ENCODE measurements around the gene POU2F3.
A peak's percentile ranks its signal among the peaks of the same experiment; 100 is the strongest.

The POU2F3 gene

DNA sequence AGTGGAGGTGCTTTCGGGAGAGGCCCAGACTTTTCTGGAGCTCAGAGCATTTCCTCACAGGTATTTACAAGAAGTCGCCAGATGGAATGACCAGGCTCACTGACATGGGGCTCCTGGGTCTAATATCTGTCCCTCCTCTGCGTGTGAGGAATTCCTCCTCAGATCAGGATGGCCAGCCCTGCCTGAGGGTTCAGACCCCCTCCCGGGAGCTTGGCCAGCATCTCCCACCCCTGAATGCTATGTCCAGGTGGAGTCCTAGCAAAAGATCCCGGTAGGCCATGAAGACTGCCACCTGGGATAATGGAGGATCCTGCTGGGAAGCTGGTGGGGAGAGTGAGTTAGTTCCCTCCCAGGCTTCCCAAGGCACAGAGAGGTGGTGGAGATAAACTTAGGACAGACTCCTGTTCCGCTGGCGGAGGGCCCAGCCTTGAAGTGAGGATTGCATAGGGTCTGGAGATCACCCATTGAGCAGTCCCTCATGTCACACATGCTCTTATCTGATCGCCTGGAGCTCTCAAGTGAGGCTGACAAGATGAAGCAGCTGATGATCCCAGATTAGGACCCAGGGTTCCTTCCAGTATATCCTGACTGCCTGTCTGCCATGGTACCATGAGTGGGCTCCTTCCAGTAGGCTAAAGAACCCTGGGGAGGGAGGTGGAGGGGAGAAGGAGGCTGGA lies 23.4 kb upstream of the POU2F3 start:
- peak in 1 of 2 experiments; percentile 7 for DNase-seq
- TF ChIP-seq POLR2A (IDR thresholded peaks at IDR 0.05; ENCODE audit: low read length) = no peak

DNA sequence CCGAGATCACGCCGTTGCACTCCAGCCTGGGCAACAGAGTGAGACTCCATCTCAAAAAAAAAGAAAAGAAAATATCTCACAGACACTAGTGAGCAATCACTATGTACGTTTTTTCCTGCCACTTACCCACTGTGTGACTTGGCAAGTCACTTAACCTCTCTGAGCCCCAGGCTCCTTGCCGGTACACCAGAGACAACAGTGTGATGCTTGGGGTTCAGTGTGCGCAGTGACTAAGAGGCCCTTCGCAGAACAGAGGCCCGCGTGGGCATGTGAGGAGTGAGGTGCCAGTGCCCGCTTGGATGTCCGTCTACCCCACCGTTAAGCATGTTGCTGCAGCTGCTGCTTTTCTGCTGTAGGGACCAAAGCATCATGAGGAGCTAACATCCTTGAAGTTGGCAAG lies 22.4 kb upstream of the POU2F3 start:
- TF ChIP-seq POLR2A (IDR thresholded peaks at IDR 0.05; ENCODE audit: low read length) (no peak), GATA1 (IDR thresholded peaks at IDR 0.05; ENCODE audit: low read depth, low read length) (no peak)
- DNase-seq = no peak

DNA sequence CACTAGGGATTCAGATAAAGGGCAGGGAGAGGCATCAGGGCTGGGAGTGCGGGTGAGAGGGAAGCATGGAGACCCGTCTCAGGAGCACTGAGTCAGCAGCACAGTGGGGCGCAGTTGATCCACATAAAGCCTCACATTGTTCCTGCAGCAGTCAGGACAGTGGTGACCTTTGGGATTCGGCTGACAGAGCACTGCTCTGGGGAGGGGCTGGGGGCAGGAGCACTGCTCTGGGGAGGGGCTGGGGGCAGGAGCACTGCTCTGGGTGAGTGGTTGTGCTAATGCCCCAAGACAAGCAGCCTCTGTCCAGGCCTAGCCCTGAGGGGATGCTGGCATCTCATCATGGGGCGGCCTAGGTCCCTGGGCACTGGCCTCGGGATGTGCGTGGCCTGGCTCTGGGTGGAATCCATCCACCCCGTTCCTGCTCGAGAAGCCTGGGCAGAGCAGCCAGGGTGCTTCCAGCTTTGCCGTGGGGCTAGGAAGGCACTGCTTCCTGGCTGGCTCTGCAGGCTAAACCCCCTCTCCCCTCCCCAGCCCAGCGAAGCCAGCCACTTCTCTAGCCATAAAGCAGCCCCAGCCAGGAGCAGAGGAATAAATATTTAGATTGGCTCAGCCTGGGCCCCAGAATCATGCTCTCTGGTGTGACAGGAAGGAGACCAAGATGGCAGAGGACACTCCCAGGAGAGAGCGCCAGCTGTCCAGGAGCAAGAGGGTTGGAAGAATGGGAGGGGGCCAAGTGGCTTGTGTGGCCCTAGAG lies 21.8 kb upstream of the POU2F3 start:
- no peak for TF ChIP-seq POLR2A (IDR thresholded peaks at IDR 0.05; ENCODE audit: low read length)
- no peak for TF ChIP-seq GATA1 (IDR thresholded peaks at IDR 0.05; ENCODE audit: low read depth, low read length)
- DNase-seq = no peak

DNA sequence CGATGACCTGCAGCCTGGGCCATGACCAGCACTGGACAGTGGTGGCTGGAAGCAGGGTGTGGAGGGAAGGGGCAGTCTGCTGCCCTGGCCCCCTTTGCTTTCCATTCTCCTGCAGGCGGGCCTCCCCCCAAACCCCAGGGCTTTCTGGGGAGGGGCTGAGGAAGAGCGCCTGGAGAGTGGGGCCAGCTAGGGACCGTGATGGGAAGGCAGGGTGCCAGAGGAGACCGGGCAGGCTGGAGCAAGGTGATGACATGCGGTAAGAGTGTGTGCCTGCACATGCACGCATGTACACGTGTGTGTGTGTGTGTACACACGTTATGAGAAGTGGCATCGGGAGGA lies 21.3 kb upstream of the POU2F3 start:
- TF ChIP-seq POLR2A (IDR thresholded peaks at IDR 0.05; ENCODE audit: low read length) (no peak), GATA1 (IDR thresholded peaks at IDR 0.05; ENCODE audit: low read depth, low read length) (no peak)
- DNase-seq = no peak

DNA sequence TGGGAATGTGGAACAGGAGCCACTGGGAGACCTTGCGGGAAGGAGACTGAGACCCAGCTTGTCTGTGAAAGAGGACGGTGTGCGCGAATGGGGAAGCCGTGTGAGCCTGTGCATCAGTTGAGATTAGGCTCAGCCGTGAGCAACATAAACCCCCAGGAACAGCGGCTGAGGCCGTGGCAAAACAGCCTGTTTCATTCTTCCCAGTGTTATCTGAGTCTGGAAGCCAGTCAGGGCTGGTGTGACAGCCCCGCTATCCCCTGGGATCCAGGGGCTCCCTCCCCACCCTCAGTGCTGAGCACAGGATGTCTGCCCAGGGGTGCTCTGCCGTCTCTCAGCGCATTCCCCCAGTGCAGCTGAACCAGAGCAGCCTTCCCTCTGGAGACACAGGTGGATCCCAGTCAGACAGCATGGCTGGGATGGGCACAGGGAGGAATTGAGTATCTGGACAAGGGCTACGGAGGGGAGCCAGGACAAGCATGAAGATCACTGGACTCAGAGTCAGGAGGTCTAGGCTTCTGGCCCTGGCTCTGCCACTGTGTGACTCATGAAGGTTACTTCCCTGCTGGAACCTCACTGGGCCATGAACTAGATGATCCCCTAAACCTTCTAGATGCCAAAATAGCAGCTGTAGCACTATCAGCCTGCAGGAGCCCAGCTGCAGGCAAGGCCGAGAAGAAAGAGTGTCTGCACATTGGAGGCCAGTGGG lies 20.6 kb upstream of the POU2F3 start:
- TF ChIP-seq GATA1 (IDR thresholded peaks at IDR 0.05; ENCODE audit: low read depth, low read length) (no peak), POLR2A (IDR thresholded peaks at IDR 0.05; ENCODE audit: low read length) (no peak)
- no peak for DNase-seq

DNA sequence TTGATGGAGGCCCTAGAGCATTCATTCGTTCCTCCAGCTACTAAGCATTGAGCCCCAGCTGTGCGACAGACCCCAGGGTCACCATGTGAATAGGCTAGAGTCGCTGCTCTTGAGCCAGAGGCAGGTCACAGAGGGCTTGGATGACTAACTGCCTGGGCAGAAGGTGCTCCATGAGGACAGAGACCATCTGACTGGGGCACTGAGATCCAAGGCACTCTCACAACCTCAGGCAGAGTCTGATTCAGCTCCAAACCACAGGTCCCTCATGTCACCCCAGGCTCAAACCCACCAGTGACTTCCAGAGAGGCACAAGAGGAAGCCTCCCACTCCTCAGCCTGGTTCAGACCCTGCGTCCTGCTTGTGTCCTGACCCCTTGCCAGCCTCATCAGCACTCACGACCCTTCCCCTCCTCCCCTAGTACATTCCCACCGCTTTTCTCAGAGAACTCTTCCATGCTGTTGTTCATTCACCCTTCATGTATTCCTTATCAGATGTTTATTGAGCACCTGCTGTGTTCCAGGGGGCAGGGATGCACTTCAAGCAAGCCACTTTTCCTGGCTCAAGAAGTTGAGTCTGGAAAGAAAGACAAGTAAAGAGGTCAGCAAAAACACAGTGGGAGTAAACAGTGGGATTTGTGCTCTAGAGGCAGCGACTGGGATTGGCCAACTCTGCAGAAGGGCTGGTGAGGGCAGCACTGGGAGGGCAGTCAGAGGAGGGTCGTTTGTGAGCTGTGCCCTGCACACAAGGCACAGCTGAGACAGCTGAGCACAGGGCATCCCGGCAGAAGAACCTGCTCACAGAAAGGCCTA lies 19.8 kb upstream of the POU2F3 start:
- DNase-seq = no peak
- no peak for TF ChIP-seq POLR2A (IDR thresholded peaks at IDR 0.05; ENCODE audit: low read length)
- no peak for TF ChIP-seq GATA1 (IDR thresholded peaks at IDR 0.05; ENCODE audit: low read depth, low read length)

DNA sequence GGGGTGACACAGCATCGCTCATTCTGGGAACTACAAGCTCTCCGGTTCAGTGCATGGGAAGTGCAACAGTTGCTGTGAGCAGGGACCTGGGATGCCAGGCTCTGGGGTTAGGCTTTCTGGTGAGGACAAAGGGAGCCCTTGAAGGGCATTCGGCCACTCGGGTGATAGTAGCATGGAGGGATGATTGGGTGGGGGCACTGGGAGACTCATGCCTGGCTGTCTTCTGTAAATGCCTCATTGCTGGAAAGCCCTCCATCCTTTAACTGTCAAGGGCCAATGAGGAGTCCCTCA lies 19.2 kb upstream of the POU2F3 start:
- no peak for DNase-seq
- no peak for TF ChIP-seq GATA1 (IDR thresholded peaks at IDR 0.05; ENCODE audit: low read depth, low read length)
- no peak for TF ChIP-seq POLR2A (IDR thresholded peaks at IDR 0.05; ENCODE audit: low read length)

DNA sequence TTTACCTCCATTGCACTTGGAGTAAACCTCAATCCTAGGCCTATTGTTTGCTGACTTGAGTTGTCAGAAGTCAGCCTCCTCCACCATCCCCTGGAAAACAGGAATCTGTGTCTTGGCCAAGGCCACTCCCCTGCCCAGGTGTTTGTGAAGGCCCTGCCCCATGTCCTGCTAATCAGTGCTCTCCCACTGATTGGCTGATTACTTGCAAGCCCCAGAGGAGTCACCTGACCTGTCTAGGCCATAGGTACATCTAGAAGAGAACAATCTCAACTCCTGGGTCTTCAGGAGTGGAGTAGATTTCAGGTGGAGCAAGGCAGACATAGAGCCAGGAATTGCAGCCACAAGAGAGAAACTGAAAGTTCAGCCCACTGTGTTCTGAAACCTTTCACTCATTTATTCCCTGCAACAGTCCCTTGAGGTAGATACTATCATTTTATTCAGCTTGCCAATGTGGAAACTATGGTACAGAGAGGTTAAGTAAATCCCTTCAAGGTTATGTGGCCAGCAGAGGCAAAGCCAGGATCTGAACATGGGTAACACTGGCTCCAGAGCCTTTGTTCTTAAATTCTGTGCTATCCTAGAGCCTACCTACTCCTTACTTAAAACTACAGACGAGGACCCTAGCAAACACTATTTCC lies 18.7 kb upstream of the POU2F3 start:
- no peak for TF ChIP-seq GATA1 (IDR thresholded peaks at IDR 0.05; ENCODE audit: low read depth, low read length)
- TF ChIP-seq POLR2A (IDR thresholded peaks at IDR 0.05; ENCODE audit: low read length) = no peak

DNA sequence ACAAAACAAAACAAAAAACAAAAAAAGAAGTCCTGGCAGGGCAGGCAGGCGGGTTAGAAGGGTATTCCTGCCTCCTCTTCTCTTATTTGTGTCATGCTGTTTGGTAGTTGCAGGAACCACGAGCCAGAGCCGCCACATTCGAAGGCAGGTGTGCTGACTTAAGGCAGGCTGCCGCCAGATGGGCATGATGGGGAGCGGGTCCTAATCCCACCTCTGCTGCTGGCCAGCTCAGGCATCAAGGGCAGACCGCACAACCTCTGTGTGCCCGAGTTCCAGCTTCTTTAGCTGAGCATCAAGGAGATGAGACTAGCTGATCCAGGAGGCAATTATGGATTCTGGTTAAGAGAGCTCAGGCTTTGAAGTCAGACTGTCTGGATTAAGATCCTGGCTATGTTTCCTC lies 17.0 kb upstream of the POU2F3 start:
- DNase-seq = no peak
- TF ChIP-seq POLR2A (IDR thresholded peaks at IDR 0.05; ENCODE audit: low read length) = no peak
- no peak for TF ChIP-seq GATA1 (IDR thresholded peaks at IDR 0.05; ENCODE audit: low read depth, low read length)

More for the DNA sequence above, 18.7 kb upstream of the POU2F3 start:
- DNase-seq = no peak

DNA sequence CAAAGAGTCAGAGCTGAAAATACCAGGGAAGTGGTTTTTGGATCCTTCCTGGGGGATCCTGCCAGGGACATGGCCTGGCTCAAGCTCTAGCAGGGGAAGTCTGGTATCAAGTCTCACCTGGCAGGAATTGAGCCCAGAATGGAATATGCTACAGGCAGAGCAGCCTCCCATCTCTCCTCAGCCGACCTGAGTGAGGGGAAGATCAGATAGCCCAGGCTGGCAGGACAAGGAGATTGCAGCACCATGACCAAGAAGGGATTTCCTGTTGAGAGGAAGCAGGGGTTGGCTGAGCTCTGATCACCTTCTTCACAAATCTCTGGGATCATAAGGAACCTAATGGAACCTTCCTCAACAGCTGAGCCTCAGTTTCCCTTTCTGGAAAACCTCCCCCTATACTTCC lies 16.1 kb upstream of the POU2F3 start:
- TF ChIP-seq POLR2A (IDR thresholded peaks at IDR 0.05; ENCODE audit: low read length) = no peak
- TF ChIP-seq GATA1 (IDR thresholded peaks at IDR 0.05; ENCODE audit: low read depth, low read length) = no peak
- DNase-seq = no peak

DNA sequence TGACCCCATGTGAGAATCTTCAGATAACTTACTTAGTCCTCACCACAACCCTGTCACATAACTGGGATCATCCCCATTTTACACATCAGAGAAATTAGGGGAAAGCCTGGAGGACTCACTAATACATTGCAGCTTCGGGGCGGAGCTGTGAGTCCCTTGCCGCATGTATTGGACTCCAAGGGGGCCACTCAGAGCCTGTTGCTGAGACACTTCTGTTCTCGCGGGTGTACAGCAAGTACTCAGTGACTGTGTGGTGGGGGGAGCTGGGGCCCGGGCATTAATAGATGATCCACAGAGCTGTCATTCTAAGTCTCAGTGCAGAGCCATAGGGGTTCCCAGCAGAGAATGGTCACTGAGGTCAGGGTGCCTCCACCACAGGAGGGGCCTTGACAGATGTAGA lies 15.6 kb upstream of the POU2F3 start:
- DNase-seq = no peak
- TF ChIP-seq POLR2A (IDR thresholded peaks at IDR 0.05; ENCODE audit: low read length) (no peak), GATA1 (IDR thresholded peaks at IDR 0.05; ENCODE audit: low read depth, low read length) (no peak)

DNA sequence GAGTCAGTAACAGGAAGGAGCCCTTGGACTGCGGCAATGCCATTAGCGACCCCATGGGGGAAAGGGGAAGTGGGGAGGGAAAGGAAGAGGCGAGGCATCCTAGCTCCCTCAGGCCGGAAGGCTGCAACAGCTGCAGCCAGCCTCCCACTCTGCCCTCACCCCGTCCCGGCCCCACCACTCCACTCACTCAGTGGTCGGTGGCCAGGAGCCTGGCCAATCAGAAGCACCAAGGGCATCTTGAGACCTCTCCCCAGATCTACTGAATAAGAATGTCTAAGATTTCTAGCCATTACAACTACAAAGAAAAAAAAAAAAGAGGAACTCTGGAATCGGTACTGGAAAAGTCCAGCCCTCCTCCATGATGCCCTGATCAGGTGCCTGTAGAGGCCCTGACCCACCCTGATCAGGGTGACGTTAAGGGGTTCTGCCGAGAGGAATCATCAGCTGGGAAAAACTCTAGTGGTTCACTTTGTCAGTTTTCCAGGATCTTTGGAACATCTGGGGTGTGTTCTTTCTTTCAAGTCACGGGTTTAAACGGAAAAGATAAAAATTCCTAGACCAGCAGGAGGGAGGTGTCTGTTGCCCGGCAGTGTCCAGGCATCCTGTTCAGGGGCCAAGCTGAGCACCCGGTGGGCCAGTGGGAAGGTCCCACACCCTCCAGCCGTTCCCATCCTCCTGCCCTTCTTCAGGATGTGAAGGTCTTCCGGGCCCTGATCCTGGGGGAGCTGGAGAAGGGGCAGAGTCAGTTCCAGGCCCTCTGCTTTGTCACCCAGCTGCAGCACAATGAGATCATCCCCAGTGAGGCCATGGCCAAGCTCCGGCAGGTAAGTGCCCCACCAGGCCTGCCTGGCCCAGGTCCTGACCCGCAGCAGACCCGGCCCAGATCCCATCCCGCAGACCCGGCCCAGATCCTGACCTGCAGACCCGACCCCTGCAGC lies 14.7 kb upstream of the POU2F3 start:
- DNase-seq = no peak

DNA sequence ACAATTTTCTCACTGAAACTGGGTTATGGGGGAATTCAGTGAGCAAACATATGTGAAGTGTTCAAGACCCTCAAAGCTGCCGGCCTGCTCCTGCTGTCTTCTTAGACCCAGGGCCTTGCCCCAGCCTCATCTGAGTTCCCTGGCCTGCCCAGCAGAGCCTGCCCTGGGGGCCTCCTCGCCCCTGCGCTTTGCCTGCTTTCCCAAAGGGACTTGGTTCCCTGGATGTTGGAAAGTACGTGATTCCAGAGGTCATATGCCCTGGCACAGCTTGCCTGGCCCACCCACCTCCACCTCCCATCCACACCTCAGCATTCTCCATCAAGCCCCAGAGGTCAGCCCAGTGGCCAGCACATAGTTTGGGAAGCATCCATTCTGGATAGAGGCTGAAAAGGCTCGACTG lies 13.7 kb upstream of the POU2F3 start:
- TF ChIP-seq GATA1 (IDR thresholded peaks at IDR 0.05; ENCODE audit: low read depth, low read length) (no peak), POLR2A (IDR thresholded peaks at IDR 0.05; ENCODE audit: low read length) (no peak)
- DNase-seq = no peak

More for the DNA sequence above, 14.7 kb upstream of the POU2F3 start:
- TF ChIP-seq GATA1 (IDR thresholded peaks at IDR 0.05; ENCODE audit: low read depth, low read length) (no peak), POLR2A (IDR thresholded peaks at IDR 0.05; ENCODE audit: low read length) (no peak)

All from erythroblast (primary cell).